ENCODE results near the gene METTL9.
"Not testable (repeated sequence)": the region's sequence is repeated elsewhere in the genome, so short reads cannot be mapped to it uniquely, and the experiment has no call there.

- TF ChIP-seq POLR2A, CTCF, EP300 (IDR thresholded peaks at IDR 0.05): not testable (repeated sequence)
Measured at GRCh38 chr16:21555621-21556020, 43.8 kb upstream of the METTL9 start.

Data from tibial nerve (tissue), 4 donors.